Measurements from ENCODE around the gene IBA57. TPM values are rescaled to one million over a fixed set of nuclear protein-coding genes. Genes with fewer than 3 reads are reported as not detected.

The IBA57 gene
- total and polyA plus RNA-seq, 2 of the 8 experiments (the other 6 are each of a cell fraction or from before 2014, with no cell fraction given), result 2.6 to 5.9 TPM

- no peak for TF ChIP-seq SRF (IDR thresholded peaks at IDR 0.05; ENCODE audit: low read depth, low read length)
- TF ChIP-seq KDM4A (IDR thresholded peaks at IDR 0.05; ENCODE audit: low read depth, low read length, severe bottlenecking), result peak; percentile 42
- no peak for TF ChIP-seq TCF12 (IDR thresholded peaks at IDR 0.05; ENCODE audit: low read depth, low read length)
- no peak for TF ChIP-seq SIRT6 (IDR thresholded peaks at IDR 0.05; ENCODE audit: low read length)
These were observed at the start of gene IBA57 (continued) for GRCh38 chr1:228165372-228166169.
